Measurements from ENCODE around the gene CAMK1D.

DNA sequence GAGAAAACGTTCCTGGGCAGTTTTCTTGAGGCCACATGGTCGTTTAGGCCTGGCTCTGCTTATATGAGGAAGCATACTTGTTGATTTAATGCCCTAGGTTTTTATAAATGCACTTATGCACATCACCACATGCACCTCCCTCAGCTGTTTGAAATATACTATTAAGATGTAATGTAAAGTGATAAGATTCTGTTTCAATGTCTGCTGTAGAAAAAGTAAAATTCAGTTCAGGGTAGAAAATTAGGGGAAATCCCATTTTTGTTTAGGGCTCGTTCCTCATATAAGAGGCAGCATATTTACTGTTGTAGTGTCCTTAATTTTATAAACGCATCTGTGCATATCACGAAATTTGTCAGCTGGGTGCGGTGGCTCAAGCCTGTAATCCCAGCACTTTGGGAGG, 7.8 kb upstream of the CAMK1D start:
- TF ChIP-seq, protein P1, sequence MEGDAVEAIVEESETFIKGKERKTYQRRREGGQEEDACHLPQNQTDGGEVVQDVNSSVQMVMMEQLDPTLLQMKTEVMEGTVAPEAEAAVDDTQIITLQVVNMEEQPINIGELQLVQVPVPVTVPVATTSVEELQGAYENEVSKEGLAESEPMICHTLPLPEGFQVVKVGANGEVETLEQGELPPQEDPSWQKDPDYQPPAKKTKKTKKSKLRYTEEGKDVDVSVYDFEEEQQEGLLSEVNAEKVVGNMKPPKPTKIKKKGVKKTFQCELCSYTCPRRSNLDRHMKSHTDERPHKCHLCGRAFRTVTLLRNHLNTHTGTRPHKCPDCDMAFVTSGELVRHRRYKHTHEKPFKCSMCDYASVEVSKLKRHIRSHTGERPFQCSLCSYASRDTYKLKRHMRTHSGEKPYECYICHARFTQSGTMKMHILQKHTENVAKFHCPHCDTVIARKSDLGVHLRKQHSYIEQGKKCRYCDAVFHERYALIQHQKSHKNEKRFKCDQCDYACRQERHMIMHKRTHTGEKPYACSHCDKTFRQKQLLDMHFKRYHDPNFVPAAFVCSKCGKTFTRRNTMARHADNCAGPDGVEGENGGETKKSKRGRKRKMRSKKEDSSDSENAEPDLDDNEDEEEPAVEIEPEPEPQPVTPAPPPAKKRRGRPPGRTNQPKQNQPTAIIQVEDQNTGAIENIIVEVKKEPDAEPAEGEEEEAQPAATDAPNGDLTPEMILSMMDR (IDR thresholded peaks at IDR 0.05), result no peak
- no peak for TF ChIP-seq EP300 (IDR thresholded peaks at IDR 0.05)
